WTC11 (cell line): ENCODE results near the gene TTC4. TPM values are rescaled to one million over a fixed set of nuclear protein-coding genes. Genes with fewer than 3 reads are reported as not detected.

Experiments used
- ATAC-seq: fragments of 200-7000 bp; cut with Tn5 transposase; 2 replicates; pipeline ENCODE4 v1.10.0; 2021; ENCODE audit warnings: mild to moderate bottlenecking, moderate library complexity
- CTCF ChIA-PET: fragments of 300-600 bp; sonication (Branson Sonifier 250); formaldehyde crosslinking; loops from one replicate; lab custom pipeline; 2021; ENCODE audit warnings: antibody characterized with exemption; lab: Charles Lee
- POLR2A ChIA-PET: fragments of 350-600 bp; sonication (Branson Sonifier 250); formaldehyde crosslinking; loops from one replicate; lab custom pipeline; 2021; ENCODE audit warnings: antibody characterized with exemption; lab: Charles Lee
- DNase-seq: peaks from one replicate; pipeline ENCODE4 v3.0.0; 2021; ENCODE audit warnings: low spot score
- H3K27ac Mint-ChIP-seq: 2 replicates; pipeline ENCODE4 v1.8.0; 2021; ENCODE audit warnings: mixed read lengths
- H3K27me3 Mint-ChIP-seq: 2 replicates; pipeline ENCODE4 v1.8.0; 2021; ENCODE audit warnings: low read depth, mild to moderate bottlenecking, moderate library complexity, mixed read lengths
- H3K36me3 Mint-ChIP-seq: 2 replicates; pipeline ENCODE4 v1.8.0; 2021; ENCODE audit warnings: mixed read lengths
- H3K4me1 Mint-ChIP-seq: 2 replicates; pipeline ENCODE4 v1.8.0; 2022; ENCODE audit warnings: mixed read lengths
- H3K4me3 Mint-ChIP-seq: 2 replicates; pipeline ENCODE4 v1.8.0; 2021; ENCODE audit warnings: mild to moderate bottlenecking, moderate library complexity, mixed read lengths
- H3K9me3 Mint-ChIP-seq: 2 replicates; pipeline ENCODE4 v1.8.0; 2021; ENCODE audit warnings: mixed read lengths
- ATF1 ChIP-seq: sonication (generic); formaldehyde crosslinking; IDR thresholded peaks from 2 replicates; pipeline ENCODE4 v1.8.1; 2023; ENCODE audit warnings: mild to moderate bottlenecking, moderate library complexity, missing genetic modification reagents
- ETV6 ChIP-seq: sonication (generic); formaldehyde crosslinking; IDR thresholded peaks from 2 replicates; pipeline ENCODE4 v1.8.1; 2022; ENCODE audit warnings: mild to moderate bottlenecking, missing genetic modification reagents
- FOXK1 ChIP-seq: sonication (generic); formaldehyde crosslinking; IDR thresholded peaks from 2 replicates; pipeline ENCODE4 v1.8.0; 2022; ENCODE audit warnings: mild to moderate bottlenecking, moderate library complexity, missing genetic modification reagents
- GTF2I ChIP-seq: fragments of 250-450 bp; sonication (Bioruptor Pico); conservative IDR thresholded peaks from 2 replicates; pipeline ENCODE4 v1.4.0; 2021; ENCODE audit warnings: mild to moderate bottlenecking
- NFE2L1 ChIP-seq: sonication (generic); formaldehyde crosslinking; IDR thresholded peaks from 2 replicates; pipeline ENCODE4 v1.8.1; 2023; ENCODE audit warnings: missing genetic modification reagents
- RELA ChIP-seq: sonication (generic); formaldehyde crosslinking; IDR thresholded peaks from 2 replicates; pipeline ENCODE4 v1.8.1; 2022; ENCODE audit warnings: missing genetic modification reagents, mild to moderate bottlenecking, borderline replicate concordance
- SMAD4 ChIP-seq: sonication (generic); formaldehyde crosslinking; IDR thresholded peaks from 2 replicates; pipeline ENCODE4 v1.8.0; 2022; ENCODE audit warnings: mild to moderate bottlenecking, missing genetic modification reagents
- TEAD4 ChIP-seq: sonication (generic); formaldehyde crosslinking; IDR thresholded peaks from 2 replicates; pipeline ENCODE4 v1.8.0; 2022; ENCODE audit warnings: mild to moderate bottlenecking, missing genetic modification reagents
- ZNF219 ChIP-seq: sonication (generic); formaldehyde crosslinking; IDR thresholded peaks from 2 replicates; pipeline ENCODE4 v1.8.0; 2023; ENCODE audit warnings: missing genetic modification reagents, mild to moderate bottlenecking, borderline replicate concordance
- total RNA-seq: library from RNA; stranded (reverse); gene quantifications from 3 replicates; pipeline ENCODE4 v1.2.3, GENCODE V29; 2021
- TF ChIP-seq, protein P1 (sequence below): sonication (generic); formaldehyde crosslinking; IDR thresholded peaks from 2 replicates; pipeline ENCODE4 v1.8.1; 2023; ENCODE audit warnings: mild to moderate bottlenecking, missing genetic modification reagents, borderline replicate concordance
- TF ChIP-seq, protein P2 (sequence below): fragments of 250-450 bp; sonication (Bioruptor Pico); IDR thresholded peaks from 2 replicates; pipeline ENCODE4 v1.8.0; 2021; ENCODE audit warnings: mild to moderate bottlenecking
- TF ChIP-seq, protein P3 (sequence below): fragments of 250-450 bp; sonication (Bioruptor Pico); IDR thresholded peaks from 2 replicates; pipeline ENCODE4 v1.9.0; 2021; ENCODE audit warnings: mild to moderate bottlenecking, borderline replicate concordance
- TF ChIP-seq, protein P4 (sequence below): sonication (generic); formaldehyde crosslinking; conservative IDR thresholded peaks from 2 replicates; pipeline ENCODE4 v1.8.1; 2022; ENCODE audit warnings: mild to moderate bottlenecking, missing genetic modification reagents
- TF ChIP-seq, protein P5 (sequence below): sonication (generic); formaldehyde crosslinking; conservative IDR thresholded peaks from 2 replicates; pipeline ENCODE4 v1.8.1; 2023; ENCODE audit warnings: mild to moderate bottlenecking, low read depth, missing genetic modification reagents, moderate library complexity
- TF ChIP-seq, protein P6 (sequence below): sonication (generic); formaldehyde crosslinking; IDR thresholded peaks from 2 replicates; pipeline ENCODE4 v1.8.0; 2022; ENCODE audit warnings: mild to moderate bottlenecking, missing genetic modification reagents
- TF ChIP-seq, protein P7 (sequence below): sonication (generic); formaldehyde crosslinking; IDR thresholded peaks from 2 replicates; pipeline ENCODE4 v1.8.1; 2023; ENCODE audit warnings: mild to moderate bottlenecking, missing genetic modification reagents, moderate library complexity

The TTC4 gene
- total RNA-seq, 1 experiment from 2014 or later = 18.8 TPM

DNA sequence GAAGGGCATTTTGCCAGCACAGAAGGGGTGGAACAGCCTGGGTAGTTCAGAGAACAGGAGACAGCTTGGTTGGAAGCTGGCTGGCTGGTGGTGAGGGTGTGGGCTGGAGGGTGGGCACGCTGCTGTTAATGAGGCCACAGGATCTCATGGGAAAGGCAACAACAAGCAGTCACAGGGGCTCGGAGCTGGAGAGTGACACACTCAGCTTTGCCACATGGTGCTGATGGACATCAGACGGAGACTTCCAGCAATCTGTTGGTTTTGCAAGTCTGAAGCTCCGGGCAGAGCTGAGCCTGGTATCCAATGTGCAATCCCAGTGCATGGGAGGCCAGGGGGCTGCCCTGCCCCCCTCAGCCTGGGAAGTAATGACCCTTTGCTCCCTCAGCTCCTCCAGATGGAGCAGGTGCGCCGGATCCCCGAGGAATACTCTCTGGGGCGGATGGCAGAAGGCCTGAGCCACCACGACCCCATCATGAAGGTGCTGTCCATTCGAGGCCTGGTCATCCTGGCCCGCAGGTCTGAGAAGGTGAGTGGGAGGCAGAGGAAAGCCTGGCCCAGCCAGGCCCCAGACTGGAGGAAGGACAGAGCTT, 15.6 kb upstream of the TTC4 start:
- CTCF ChIA-PET = interaction anchor here (0.7 to 1.6 kb wide), 4 partner anchors 92 to 588 kb away, joined by 3 to 5 read pairs (median 3); no protein-coding TSS in a partner anchor
- no peaks in the 10 kb centered on the region for H3K4me1 Mint-ChIP-seq
- peaks cover 4% of the 10 kb centered on the region for H3K27me3 Mint-ChIP-seq
- ATAC-seq (no peak), DNase-seq (no peak)
- H3K9me3 Mint-ChIP-seq = no peaks in the 10 kb centered on the region
- H3K4me3 Mint-ChIP-seq = no peak overlapping the region
- no peak overlapping the region for H3K27ac Mint-ChIP-seq
- POLR2A ChIA-PET = no interaction called here
- H3K36me3 Mint-ChIP-seq = no peaks in the 10 kb centered on the region
- TF ChIP-seq, protein P1, sequence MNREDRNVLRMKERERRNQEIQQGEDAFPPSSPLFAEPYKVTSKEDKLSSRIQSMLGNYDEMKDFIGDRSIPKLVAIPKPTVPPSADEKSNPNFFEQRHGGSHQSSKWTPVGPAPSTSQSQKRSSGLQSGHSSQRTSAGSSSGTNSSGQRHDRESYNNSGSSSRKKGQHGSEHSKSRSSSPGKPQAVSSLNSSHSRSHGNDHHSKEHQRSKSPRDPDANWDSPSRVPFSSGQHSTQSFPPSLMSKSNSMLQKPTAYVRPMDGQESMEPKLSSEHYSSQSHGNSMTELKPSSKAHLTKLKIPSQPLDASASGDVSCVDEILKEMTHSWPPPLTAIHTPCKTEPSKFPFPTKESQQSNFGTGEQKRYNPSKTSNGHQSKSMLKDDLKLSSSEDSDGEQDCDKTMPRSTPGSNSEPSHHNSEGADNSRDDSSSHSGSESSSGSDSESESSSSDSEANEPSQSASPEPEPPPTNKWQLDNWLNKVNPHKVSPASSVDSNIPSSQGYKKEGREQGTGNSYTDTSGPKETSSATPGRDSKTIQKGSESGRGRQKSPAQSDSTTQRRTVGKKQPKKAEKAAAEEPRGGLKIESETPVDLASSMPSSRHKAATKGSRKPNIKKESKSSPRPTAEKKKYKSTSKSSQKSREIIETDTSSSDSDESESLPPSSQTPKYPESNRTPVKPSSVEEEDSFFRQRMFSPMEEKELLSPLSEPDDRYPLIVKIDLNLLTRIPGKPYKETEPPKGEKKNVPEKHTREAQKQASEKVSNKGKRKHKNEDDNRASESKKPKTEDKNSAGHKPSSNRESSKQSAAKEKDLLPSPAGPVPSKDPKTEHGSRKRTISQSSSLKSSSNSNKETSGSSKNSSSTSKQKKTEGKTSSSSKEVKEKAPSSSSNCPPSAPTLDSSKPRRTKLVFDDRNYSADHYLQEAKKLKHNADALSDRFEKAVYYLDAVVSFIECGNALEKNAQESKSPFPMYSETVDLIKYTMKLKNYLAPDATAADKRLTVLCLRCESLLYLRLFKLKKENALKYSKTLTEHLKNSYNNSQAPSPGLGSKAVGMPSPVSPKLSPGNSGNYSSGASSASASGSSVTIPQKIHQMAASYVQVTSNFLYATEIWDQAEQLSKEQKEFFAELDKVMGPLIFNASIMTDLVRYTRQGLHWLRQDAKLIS (CRISPR knock-in tag) = no peak
- TF ChIP-seq, protein P2, sequence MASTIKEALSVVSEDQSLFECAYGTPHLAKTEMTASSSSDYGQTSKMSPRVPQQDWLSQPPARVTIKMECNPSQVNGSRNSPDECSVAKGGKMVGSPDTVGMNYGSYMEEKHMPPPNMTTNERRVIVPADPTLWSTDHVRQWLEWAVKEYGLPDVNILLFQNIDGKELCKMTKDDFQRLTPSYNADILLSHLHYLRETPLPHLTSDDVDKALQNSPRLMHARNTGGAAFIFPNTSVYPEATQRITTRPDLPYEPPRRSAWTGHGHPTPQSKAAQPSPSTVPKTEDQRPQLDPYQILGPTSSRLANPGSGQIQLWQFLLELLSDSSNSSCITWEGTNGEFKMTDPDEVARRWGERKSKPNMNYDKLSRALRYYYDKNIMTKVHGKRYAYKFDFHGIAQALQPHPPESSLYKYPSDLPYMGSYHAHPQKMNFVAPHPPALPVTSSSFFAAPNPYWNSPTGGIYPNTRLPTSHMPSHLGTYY (CRISPR knock-in tag) = no peak
- TF ChIP-seq, protein P3, sequence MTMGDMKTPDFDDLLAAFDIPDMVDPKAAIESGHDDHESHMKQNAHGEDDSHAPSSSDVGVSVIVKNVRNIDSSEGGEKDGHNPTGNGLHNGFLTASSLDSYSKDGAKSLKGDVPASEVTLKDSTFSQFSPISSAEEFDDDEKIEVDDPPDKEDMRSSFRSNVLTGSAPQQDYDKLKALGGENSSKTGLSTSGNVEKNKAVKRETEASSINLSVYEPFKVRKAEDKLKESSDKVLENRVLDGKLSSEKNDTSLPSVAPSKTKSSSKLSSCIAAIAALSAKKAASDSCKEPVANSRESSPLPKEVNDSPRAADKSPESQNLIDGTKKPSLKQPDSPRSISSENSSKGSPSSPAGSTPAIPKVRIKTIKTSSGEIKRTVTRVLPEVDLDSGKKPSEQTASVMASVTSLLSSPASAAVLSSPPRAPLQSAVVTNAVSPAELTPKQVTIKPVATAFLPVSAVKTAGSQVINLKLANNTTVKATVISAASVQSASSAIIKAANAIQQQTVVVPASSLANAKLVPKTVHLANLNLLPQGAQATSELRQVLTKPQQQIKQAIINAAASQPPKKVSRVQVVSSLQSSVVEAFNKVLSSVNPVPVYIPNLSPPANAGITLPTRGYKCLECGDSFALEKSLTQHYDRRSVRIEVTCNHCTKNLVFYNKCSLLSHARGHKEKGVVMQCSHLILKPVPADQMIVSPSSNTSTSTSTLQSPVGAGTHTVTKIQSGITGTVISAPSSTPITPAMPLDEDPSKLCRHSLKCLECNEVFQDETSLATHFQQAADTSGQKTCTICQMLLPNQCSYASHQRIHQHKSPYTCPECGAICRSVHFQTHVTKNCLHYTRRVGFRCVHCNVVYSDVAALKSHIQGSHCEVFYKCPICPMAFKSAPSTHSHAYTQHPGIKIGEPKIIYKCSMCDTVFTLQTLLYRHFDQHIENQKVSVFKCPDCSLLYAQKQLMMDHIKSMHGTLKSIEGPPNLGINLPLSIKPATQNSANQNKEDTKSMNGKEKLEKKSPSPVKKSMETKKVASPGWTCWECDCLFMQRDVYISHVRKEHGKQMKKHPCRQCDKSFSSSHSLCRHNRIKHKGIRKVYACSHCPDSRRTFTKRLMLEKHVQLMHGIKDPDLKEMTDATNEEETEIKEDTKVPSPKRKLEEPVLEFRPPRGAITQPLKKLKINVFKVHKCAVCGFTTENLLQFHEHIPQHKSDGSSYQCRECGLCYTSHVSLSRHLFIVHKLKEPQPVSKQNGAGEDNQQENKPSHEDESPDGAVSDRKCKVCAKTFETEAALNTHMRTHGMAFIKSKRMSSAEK (CRISPR knock-in tag) = no peak
- TF ChIP-seq NFE2L1 (CRISPR knock-in tag) = no peak
- TF ChIP-seq, protein P4, sequence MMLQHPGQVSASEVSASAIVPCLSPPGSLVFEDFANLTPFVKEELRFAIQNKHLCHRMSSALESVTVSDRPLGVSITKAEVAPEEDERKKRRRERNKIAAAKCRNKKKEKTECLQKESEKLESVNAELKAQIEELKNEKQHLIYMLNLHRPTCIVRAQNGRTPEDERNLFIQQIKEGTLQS (CRISPR knock-in tag) = no peak

DNA sequence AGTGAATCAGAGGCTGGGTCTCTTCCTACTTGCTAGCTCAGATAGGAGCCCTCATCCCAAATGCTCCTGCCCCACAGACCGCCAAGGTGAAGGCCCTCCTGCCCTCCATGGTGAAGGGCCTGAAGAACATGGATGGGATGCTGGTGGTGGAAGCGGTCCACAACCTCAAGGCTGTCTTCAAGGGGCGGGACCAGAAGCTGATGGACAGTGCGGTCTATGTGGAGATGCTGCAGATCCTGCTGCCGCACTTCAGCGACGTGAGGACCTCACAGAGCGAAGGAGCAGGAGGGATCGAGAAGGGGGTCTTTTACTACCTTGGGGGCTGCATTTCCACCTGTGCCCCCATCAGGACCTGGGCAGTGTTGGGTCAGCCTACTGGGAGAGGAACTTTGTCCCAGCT, 14.6 kb upstream of the TTC4 start:
- DNase-seq = no peak
- no peaks in the 10 kb centered on the region for H3K36me3 Mint-ChIP-seq
- TF ChIP-seq, protein P5, sequence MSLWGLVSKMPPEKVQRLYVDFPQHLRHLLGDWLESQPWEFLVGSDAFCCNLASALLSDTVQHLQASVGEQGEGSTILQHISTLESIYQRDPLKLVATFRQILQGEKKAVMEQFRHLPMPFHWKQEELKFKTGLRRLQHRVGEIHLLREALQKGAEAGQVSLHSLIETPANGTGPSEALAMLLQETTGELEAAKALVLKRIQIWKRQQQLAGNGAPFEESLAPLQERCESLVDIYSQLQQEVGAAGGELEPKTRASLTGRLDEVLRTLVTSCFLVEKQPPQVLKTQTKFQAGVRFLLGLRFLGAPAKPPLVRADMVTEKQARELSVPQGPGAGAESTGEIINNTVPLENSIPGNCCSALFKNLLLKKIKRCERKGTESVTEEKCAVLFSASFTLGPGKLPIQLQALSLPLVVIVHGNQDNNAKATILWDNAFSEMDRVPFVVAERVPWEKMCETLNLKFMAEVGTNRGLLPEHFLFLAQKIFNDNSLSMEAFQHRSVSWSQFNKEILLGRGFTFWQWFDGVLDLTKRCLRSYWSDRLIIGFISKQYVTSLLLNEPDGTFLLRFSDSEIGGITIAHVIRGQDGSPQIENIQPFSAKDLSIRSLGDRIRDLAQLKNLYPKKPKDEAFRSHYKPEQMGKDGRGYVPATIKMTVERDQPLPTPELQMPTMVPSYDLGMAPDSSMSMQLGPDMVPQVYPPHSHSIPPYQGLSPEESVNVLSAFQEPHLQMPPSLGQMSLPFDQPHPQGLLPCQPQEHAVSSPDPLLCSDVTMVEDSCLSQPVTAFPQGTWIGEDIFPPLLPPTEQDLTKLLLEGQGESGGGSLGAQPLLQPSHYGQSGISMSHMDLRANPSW (CRISPR knock-in tag) = no peak
- TF ChIP-seq ZNF219 (CRISPR knock-in tag) (no peak), RELA (CRISPR knock-in tag) (no peak), GTF2I (CRISPR knock-in tag) (no peak), SMAD4 (no peak), FOXK1 (no peak), ETV6 (CRISPR knock-in tag) (no peak), ATF1 (CRISPR knock-in tag) (no peak), TEAD4 (no peak)
- TF ChIP-seq, protein P6, sequence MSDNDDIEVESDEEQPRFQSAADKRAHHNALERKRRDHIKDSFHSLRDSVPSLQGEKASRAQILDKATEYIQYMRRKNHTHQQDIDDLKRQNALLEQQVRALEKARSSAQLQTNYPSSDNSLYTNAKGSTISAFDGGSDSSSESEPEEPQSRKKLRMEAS (CRISPR knock-in tag) = no peak
- TF ChIP-seq, protein P7, sequence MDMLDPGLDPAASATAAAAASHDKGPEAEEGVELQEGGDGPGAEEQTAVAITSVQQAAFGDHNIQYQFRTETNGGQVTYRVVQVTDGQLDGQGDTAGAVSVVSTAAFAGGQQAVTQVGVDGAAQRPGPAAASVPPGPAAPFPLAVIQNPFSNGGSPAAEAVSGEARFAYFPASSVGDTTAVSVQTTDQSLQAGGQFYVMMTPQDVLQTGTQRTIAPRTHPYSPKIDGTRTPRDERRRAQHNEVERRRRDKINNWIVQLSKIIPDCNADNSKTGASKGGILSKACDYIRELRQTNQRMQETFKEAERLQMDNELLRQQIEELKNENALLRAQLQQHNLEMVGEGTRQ (CRISPR knock-in tag) = no peak
- H3K4me1 Mint-ChIP-seq = no peaks in the 10 kb centered on the region
- no peak overlapping the region for H3K27ac Mint-ChIP-seq
- ChIA-PET CTCF (interaction anchor here (1.6 kb wide), 1 partner anchor 91 kb away, joined by 5 read pairs; no protein-coding TSS in a partner anchor), POLR2A (no interaction called here)
- H3K4me3 Mint-ChIP-seq = no peak overlapping the region
- H3K27me3 Mint-ChIP-seq = peaks cover 4% of the 10 kb centered on the region
- no peak for ATAC-seq
- no peaks in the 10 kb centered on the region for H3K9me3 Mint-ChIP-seq
